Stromal cell of bone marrow (primary cell): ENCODE measurements around the gene MYD88.
"Not testable (repeated sequence)": the region's sequence is repeated elsewhere in the genome, so short reads cannot be mapped to it uniquely, and the experiment has no call there.

ENCODE experiments used
- DNase-seq: peaks from one replicate; pipeline ENCODE4 v3.0.0-alpha.2; 2012; ENCODE audit warnings: low read depth

MYD88 gene

GRCh38 chr3:38126121-38126892, 12.2 kb upstream of the MYD88 start:
- DNase-seq = no peak

- DNase-seq = no peak
These were observed 10.7 kb upstream of the MYD88 start for GRCh38 chr3:38127611-38128302.

GRCh38 chr3:38128303-38128655, 10.2 kb upstream of the MYD88 start:
- no peak for DNase-seq

- no peak for DNase-seq
These were observed 9.4 kb upstream of the MYD88 start for GRCh38 chr3:38129058-38129457.

GRCh38 chr3:38130631-38131065, 7.8 kb upstream of the MYD88 start:
- DNase-seq = no peak

- DNase-seq = no peak
These were observed 6.7 kb upstream of the MYD88 start for GRCh38 chr3:38131621-38132369.

- no peak for DNase-seq
These were observed 5.3 kb upstream of the MYD88 start for GRCh38 chr3:38133209-38133556.

GRCh38 chr3:38133557-38134405, 4.7 kb upstream of the MYD88 start:
- no peak for DNase-seq

GRCh38 chr3:38134517-38135143, 3.8 kb upstream of the MYD88 start:
- DNase-seq = not testable (repeated sequence)

GRCh38 chr3:38135621-38136277, 2.7 kb upstream of the MYD88 start:
- DNase-seq = not testable (repeated sequence)

GRCh38 chr3:38136393-38136776, 2.1 kb upstream of the MYD88 start:
- DNase-seq = no peak

GRCh38 chr3:38136777-38137614, 1.5 kb upstream of the MYD88 start, which contains the start of gene ACAA1:
ACAA1 (minus strand) TSS chr3:38137127; CDS start chr3:38137035, 92 bp downstream.
- peak; percentile 99 for DNase-seq

- no peak for DNase-seq
These were observed 679 bp upstream of the MYD88 start for GRCh38 chr3:38137615-38138348.

GRCh38 chr3:38139191-38139590, 730 bp downstream of the MYD88 start:
- DNase-seq = no peak

GRCh38 chr3:38139652-38140051, 1.2 kb downstream of the MYD88 start:
- DNase-seq = no peak

- no peak for DNase-seq
These were observed 2.1 kb downstream of the MYD88 start for GRCh38 chr3:38140326-38141172.

GRCh38 chr3:38141173-38141951, 2.9 kb downstream of the MYD88 start:
- no peak for DNase-seq

GRCh38 chr3:38141952-38142273, 3.5 kb downstream of the MYD88 start:
- no peak for DNase-seq
